ENCODE measurements around the gene DRD2. TPM values are rescaled to one million over a fixed set of nuclear protein-coding genes. Genes with fewer than 3 reads are reported as not detected.
A peak's percentile ranks its signal among the peaks of the same experiment; 100 is the strongest.
"Not testable (repeated sequence)": the region's sequence is repeated elsewhere in the genome, so short reads cannot be mapped to it uniquely, and the experiment has no call there.

The DRD2 gene
- total RNA-seq (10 to 100 TPM in 1 of 9 donors, 1 to 10 TPM in 2, under 1 TPM in 3, not detected in 3; 0.23 to 11.5 (median 0.76) TPM), polyA plus RNA-seq (10 to 100 TPM in 1 of 3 donors, 1 to 10 TPM in 2; 5.3 to 13.8 (median 8.3) TPM)
- long read RNA-seq, donor 1, result 0 reads
- long read RNA-seq, donor 2, result 0 reads
- long read RNA-seq, donor 3, result 0 reads
- long read RNA-seq, donor 4, result 0 reads
- long read RNA-seq, donor 5, partial matches to known transcripts, result 0 of 2 reads
- long read RNA-seq, donor 5, other reads (novel, unspliced or antisense), result 0 of 2 reads
- long read RNA-seq, donor 6, partial matches to known transcripts, result 1 of 1 reads
- long read RNA-seq, donor 6, other reads (novel, unspliced or antisense), result 0 of 1 reads
- long read RNA-seq, donor 7, result 0 reads
- long read RNA-seq, donor 8, result 0 reads
- long read RNA-seq, donor 9, result 0 reads
- long read RNA-seq, donor 10, result 0 reads

GRCh38 chr11:113475160-113475761 lies at the start of gene DRD2:
Gene DRD2, minus strand, starts transcription at chr11:113475398. Its CDS starts 50,747 bp downstream, at chr11:113424651.
- peak in 5 of 7 donors; percentile 18 to 59 (median 27) for DNase-seq
- H3K36me3 ChIP-seq (replicated peaks in 1 of 2), result no peaks in the 10 kb centered on the region
- peaks cover 37% of the 10 kb centered on the region for H3K27me3 ChIP-seq
- H3K4me3 ChIP-seq, result no peak within 1 kb of the TSS
- TF ChIP-seq, protein P1, sequence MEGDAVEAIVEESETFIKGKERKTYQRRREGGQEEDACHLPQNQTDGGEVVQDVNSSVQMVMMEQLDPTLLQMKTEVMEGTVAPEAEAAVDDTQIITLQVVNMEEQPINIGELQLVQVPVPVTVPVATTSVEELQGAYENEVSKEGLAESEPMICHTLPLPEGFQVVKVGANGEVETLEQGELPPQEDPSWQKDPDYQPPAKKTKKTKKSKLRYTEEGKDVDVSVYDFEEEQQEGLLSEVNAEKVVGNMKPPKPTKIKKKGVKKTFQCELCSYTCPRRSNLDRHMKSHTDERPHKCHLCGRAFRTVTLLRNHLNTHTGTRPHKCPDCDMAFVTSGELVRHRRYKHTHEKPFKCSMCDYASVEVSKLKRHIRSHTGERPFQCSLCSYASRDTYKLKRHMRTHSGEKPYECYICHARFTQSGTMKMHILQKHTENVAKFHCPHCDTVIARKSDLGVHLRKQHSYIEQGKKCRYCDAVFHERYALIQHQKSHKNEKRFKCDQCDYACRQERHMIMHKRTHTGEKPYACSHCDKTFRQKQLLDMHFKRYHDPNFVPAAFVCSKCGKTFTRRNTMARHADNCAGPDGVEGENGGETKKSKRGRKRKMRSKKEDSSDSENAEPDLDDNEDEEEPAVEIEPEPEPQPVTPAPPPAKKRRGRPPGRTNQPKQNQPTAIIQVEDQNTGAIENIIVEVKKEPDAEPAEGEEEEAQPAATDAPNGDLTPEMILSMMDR (IDR thresholded peaks at IDR 0.05), result no peak
- no peak for TF ChIP-seq POLR2A (IDR thresholded peaks at IDR 0.05)
- no peaks in the 10 kb centered on the region for H3K9me3 ChIP-seq (replicated peaks in 1 of 3)
- H3K4me1 ChIP-seq (replicated peaks in 1 of 2), result peaks cover 0 to 5% of the 10 kb centered on the region in 2 donors
- 1 to 15% (median 3%) methylated on average over 4 to 64 of the region's 65 CpGs for WGBS, 4 donors
- intact Hi-C loops (cut with DNase I), result no loop called here
- peak within 1 kb of the TSS in 1 of 5 donors; percentile 45 for H3K27ac ChIP-seq

DNA sequence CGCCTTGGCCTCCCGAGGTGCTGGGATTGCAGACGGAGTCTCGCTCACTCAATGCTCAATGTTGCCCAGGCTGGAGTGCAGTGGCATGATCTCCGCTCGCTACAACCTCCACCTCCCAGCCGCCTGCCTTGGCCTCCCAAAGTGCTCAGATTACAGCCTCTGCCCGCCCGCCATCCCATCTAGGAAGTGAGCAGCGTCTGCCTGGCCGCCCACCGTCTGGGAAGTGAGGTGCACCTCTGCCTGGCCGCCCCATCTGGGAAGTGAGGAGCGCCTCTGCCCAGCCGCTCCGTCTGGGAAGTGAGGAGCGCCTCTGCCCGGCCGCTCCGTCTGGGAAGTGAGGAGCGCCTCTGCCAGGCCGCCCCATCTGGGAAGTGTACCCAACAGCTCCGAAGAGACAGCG lies 48.7 kb upstream of the DRD2 start:
- H3K9me3 ChIP-seq (replicated peaks in 1 of 3); H3K27me3 ChIP-seq; H3K27ac ChIP-seq; H3K36me3 ChIP-seq (replicated peaks in 1 of 2); H3K4me1 ChIP-seq (replicated peaks in 1 of 2); intact Hi-C loops (cut with DNase I); H3K4me3 ChIP-seq: not testable (repeated sequence)
- peak in 1 of 7 donors; percentile 14 for DNase-seq
- WGBS, 4 donors, result 90 to 98% (median 94%) methylated on average over 6 to 24 of the region's 24 CpGs

GRCh38 chr11:113521737-113522517 lies 46.7 kb upstream of the DRD2 start:
- Histone ChIP-seq H3K36me3 (replicated peaks in 1 of 2) (no peaks in the 10 kb centered on the region), H3K27ac (no peak overlapping the region), H3K9me3 (replicated peaks in 1 of 3) (no peaks in the 10 kb centered on the region), H3K4me1 (replicated peaks in 1 of 2) (no peaks in the 10 kb centered on the region), H3K4me3 (no peak overlapping the region), H3K27me3 (no peaks in the 10 kb centered on the region)
- DNase-seq, result peak in 1 of 7 donors; percentile 20
- intact Hi-C loops (cut with DNase I), result no loop called here
- 38 to 49% (median 44%) methylated on average over 3 of the region's 3 CpGs for WGBS, 4 donors
- no peak for TF ChIP-seq POLR2A (IDR thresholded peaks at IDR 0.05)
- TF ChIP-seq, protein P1 (IDR thresholded peaks at IDR 0.05), result no peak

- DNase-seq, result peak in 1 of 7 donors; percentile 10
- Histone ChIP-seq H3K4me1 (replicated peaks in 1 of 2) (no peaks in the 10 kb centered on the region), H3K4me3 (no peak overlapping the region), H3K36me3 (replicated peaks in 1 of 2) (no peaks in the 10 kb centered on the region), H3K27ac (no peak overlapping the region), H3K27me3 (no peaks in the 10 kb centered on the region), H3K9me3 (replicated peaks in 1 of 3) (no peaks in the 10 kb centered on the region)
- TF ChIP-seq POLR2A (IDR thresholded peaks at IDR 0.05), result no peak
- TF ChIP-seq, protein P1 (IDR thresholded peaks at IDR 0.05), result no peak
- intact Hi-C loops (cut with DNase I), result no loop called here
- 32 to 46% (median 41%) methylated on average over 3 to 4 of the region's 4 CpGs for WGBS, 4 donors
These were observed 44.9 kb upstream of the DRD2 start for GRCh38 chr11:113519989-113520613.
